Ishikawa (cell line): ENCODE results near the gene ZNF558.

Experiments used
- CEBPB ChIP-seq: IDR thresholded peaks from 2 replicates; pipeline ENCODE4 v1.6.1; 2012
- CREB1 ChIP-seq: IDR thresholded peaks from 2 replicates; pipeline ENCODE4 v1.6.1; 2012; ENCODE audit warnings: low read depth
- TCF12 ChIP-seq: IDR thresholded peaks from 2 replicates; pipeline ENCODE4 v1.6.1; 2012; ENCODE audit warnings: low read depth
- TEAD4 ChIP-seq: IDR thresholded peaks from 2 replicates; pipeline ENCODE4 v1.6.1; 2012

DNA sequence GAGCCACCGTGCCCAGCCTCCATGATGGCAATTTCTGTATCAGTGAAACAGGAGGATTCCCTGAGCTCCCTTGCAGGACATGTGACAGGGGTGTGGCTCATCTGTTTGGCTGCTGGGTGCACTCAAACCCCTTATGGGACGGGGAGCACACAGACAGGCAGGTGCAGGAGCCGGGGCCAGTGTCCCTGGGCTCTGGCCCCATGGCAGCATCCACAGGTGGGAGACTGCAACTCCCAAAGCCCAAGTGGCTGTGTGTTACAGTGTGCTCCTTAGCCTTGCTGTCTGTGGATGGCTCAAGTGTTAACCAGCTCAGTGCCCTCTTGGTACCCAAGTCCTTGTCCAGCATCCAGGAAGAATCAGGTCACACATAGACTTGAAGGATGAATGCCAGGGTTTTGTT is 14.7 kb upstream of the ZNF558 start:
- TF ChIP-seq TCF12 (no peak), CREB1 (no peak), TEAD4 (no peak), CEBPB (no peak)
